ENCODE measurements around the gene SYNPO2. TPM values are rescaled to one million over a fixed set of nuclear protein-coding genes. Genes with fewer than 3 reads are reported as not detected.

SYNPO2 gene
- total RNA-seq, 1 donor from 2014 or later: 206 TPM

GRCh38 chr4:119110121-119110520, 221.5 kb downstream of the SYNPO2 start:
- no peak for ATAC-seq
- no peak for DNase-seq (ENCODE audit: missing footprints)
- intact Hi-C loops (cut with DNase I): no loop called here

Other genes with a start within 250 kb of the SYNPO2 start
- gene METTL14, start 203.5 kb upstream of the SYNPO2 start, total RNA-seq: 27.4 TPM
- gene SEC24D, start 52.7 kb upstream of the SYNPO2 start, total RNA-seq: 12.2 TPM
- gene MYOZ2, start 247.0 kb downstream of the SYNPO2 start, total RNA-seq: 748 TPM